HG03064 (cell line): ENCODE measurements around the gene KLHL33.
"Not testable (repeated sequence)": the region's sequence is repeated elsewhere in the genome, so short reads cannot be mapped to it uniquely, and the experiment has no call there.

Experiments
- ATAC-seq: cut with Tn5 transposase; IDR thresholded peaks from one replicate; pipeline ENCODE4 v1.9.1; 2021; ENCODE audit warnings: low read depth; ENCODE audit not compliant: unreplicated experiment

The KLHL33 gene

DNA sequence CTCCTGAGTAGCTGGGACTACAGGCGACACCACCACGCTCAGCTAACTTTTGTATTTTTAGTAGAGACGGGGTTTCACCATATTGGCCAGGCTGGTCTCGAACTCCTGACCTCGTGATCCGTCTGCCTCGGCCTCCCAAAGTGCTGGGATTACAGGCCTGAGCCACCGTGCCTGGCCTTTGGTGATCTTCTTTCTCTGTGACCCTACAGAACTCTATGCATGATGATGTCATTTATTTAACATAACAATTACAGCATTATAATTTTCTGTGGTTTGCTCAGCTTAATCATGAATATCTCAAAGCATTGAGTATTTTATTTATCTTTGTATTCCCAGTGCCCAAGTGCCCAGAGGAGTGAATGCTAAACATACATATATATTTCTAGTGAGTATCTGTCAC lies 16.9 kb upstream of the KLHL33 start:
- ATAC-seq: not testable (repeated sequence)

DNA sequence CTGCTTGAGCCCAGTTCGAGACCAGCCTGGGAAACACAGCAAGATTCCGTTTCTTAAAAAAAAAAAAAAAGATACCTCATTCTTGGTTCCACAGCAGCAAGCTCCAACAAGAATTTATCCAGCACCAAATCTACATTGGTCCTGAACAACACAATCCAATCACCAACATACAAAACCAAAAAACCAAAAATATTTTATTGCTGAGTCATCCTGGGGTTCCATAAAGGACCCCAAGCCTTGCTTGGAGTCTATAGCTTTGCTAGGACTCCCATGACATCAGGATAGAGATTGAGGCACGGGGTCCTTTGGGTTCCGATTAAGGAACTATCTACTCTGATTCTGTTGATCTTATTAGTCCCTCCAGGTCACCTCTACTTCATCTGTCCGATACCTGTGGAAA lies 10.9 kb upstream of the KLHL33 start:
- ATAC-seq: no peak

DNA sequence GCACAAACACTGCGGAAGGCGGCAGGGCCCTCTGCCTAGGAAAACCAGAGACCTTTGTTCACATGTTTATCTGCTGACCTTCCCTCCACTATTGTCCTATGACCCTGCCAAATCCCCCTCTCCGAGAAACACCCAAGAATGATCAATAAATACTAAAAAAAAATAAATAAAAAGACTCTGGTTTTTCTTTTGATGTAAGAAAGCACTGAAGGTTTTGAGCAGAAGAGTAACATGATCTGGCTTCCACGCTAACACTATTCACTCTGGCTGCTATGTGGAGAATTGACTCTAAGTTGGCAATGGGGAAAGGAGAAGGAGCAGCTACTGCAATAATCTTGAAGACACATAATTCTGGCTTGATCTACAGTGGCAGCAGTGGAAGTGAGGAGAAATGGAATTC lies 7.7 kb upstream of the KLHL33 start:
- ATAC-seq: not testable (repeated sequence)

DNA sequence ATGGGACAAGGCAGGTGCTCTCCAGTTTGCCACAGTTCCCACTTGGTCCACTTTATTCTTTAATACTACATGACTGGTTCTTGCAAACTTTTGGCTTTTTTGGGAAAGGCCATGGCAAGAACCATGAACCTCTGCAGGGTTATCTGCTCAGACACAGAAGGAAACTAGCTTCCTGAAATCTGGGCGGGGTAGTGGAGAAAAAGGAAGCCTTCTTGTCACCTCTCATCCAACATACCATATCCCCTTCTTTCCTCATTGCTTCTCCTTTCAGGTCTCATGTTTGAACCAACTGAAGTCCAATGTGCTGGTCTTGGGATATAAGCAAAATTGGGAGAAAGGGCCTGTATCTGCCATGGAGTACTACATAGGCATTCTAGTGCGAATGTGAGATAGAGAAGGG lies 5.5 kb upstream of the KLHL33 start:
- ATAC-seq: no peak

DNA sequence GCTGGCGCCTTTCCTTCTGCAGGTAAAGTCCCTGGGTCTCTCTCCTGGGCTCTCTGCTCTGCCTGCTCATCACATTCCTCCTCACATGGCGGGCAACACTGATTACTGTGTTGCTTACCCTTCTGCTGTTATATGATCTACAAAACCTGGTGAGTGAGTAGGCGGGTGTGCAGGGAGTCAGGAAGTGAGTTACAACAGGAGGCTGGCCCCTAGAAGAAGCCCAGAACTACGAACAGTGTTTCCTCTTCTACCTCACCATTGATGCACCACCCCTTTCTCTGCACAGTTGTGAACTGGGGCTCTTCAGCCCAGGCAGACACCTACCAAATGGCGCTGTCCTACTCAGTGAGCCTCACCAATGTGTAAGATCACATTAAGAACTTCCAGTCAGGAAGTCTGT lies 4.9 kb upstream of the KLHL33 start:
- ATAC-seq: no peak

DNA sequence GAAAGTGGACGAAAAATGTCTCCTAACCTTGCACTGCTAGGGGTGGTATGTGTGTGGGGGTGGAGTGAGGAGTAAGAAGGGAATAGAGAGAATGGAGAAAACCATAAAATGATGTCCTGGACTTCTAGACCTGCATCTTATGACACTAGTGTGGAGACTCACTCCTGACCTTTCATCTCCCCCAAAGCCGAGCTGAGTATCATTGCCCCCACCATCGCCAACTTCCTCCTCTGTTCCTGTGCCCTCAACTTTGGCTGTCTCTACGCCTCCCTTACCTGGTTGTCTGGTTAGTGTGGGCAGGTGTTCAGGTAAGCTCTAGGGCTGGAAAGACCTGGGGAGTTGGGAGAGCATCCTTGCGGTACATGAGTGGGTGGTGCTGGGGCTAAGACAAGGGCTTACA lies 4.5 kb upstream of the KLHL33 start:
- no peak for ATAC-seq

DNA sequence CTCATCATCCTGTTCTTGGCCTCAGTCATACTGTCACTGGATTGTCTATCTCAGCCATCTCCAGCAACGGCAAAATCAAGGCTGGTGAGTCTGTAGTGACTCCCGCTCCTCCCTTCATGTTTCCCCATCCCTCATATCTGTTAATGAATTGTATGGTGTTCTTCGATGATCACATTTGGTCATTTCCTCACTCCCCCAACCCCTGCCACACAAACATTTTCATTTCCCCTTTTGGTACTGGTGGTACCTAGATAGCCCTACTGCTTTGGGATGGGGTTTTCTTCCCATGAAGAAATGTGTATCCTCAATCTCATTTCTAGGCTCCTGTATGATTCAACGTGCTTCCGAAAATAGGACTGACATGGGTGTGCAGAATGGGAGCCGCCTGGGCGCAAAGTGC lies 2.7 kb upstream of the KLHL33 start:
- ATAC-seq: no peak

DNA sequence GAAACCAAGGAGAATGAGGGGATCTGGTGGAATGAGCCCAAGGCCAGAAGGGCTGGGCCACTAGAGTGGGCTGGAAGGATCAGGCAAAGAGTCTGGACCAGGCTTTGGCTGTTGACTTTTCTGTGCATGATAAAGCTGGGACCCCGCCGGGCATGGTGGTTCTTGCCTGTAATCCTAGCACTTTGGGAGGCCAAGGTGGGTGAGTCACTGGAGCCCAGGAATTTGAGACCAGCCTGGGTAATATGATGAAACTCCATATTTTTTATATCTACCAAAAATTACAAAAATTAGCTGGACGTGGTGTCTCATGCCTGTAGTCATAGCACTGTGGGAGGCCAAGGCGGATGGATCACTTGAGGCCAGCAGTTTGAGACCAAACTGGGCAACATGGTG lies 393 bp upstream of the KLHL33 start:
- ATAC-seq: no peak

DNA sequence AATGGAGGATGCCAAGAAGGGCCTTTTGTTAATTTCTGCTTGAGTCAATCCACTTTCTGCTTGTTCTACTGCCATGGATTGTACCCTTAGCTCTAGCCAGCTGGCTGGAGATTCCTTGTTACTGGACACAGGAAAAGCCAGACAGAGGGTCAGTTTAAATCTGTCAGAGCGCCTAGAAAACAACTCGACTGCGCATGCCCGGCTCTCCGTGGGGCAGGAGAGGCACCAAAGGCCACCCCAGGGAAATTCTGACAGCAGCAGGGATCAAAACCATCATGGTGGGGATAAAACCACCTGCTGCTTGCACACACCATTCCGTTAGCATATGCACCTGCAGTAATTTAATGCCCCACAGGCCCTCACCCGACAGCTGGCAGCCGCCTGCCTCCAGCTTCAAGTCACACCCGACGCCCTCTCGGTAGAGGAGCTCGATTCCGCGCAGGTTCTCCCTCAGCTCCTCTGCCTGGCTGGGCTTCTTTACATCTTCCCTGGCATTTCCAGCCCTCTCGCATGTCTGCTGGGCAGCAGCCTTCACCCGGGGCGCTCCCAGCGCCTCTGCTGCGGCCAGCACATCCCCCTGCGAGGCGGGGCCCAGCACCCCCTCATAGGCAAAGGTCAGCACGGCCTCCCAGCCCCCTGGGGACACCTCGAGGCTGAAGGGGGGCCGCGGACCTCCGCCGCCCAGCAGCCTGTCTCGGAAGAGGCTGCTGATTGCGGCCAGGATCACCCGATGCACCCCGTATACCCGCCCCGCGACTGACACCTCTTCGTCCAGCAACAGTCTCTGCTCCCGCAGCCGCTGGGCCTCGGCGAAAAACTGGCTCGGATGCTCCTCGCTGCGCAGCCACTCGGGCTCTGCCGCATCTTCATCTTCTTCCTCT lies 1.0 kb downstream of the KLHL33 start:
- no peak for ATAC-seq

DNA sequence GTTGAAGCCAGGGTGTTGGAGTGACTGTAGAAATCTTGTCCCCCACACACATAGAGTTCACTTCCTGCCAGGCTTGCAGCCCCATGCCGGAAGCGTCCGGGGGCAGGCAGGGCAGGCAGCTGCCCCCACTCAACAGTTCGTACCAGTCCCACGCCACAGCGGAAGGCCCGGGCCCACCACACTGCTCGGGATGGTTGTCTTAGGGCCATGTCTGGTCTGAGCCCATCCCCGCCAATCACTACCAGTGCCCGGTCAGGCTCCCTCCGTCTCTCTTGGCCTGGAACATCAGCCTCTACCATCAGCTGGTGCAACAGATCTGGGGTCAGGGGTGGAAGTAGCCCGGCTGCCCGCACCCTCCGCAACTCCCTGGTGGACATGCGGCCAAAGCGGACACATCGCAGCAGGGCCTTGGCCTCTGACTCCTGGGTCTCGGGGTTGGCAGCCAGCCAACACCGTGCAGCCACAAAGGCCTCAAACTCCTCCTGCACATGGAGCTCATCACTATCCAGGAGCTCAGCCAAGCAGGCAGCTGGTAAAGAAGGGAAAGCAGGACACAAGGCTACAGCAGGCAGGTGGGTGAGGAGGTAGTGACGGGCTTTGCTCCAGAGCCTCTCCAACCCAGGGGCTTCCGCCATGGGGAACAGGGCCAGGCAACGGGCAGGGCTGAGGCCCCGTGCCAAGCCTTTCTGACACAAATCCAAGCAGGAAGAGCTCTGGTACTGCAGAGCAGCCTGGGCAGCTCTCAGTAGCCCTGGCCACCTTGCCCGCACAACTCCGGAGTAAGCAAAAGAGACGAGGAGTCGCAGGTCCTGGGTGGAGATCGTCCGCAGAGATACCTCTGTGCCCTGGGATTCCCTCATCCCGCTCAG lies 5.9 kb downstream of the KLHL33 start:
- ATAC-seq: no peak

DNA sequence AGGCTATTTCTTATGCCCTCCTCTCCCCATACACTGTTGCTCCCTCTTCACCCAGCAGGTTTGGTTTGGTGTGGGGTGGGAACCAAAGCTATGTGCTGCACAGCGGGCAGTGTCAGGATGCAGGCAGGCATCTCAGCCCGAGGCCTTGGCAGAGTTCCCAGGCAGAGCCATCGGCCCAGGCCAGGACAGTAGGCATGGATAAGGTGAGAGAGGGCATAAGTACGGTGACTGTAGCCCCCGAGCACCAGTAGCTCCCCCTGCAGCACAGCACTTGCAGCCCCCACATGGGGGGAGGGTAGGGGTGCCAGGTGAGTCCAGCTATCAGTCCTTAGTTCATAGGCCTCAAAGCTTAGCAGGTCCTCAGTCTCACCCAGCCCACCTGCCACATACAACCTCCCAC lies 7.2 kb downstream of the KLHL33 start:
- no peak for ATAC-seq

DNA sequence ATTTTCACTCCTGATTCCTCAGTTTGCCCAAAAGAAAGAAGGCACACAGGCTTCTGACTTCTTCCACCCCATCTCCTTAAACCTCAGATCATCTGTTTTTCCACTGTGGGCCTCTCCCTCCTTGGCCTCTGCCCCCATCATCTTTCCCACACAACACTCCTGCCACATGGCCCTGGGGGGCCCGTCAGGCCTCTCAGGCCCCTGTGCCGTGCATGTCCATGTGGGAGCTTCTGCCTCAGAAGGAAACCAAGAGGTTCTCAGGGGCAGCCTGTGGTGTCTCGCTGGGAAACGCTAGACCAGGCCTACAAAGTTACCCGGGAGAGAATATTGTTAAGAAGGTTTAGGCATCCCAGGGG lies 8.0 kb downstream of the KLHL33 start:
- ATAC-seq: peak; percentile 14

DNA sequence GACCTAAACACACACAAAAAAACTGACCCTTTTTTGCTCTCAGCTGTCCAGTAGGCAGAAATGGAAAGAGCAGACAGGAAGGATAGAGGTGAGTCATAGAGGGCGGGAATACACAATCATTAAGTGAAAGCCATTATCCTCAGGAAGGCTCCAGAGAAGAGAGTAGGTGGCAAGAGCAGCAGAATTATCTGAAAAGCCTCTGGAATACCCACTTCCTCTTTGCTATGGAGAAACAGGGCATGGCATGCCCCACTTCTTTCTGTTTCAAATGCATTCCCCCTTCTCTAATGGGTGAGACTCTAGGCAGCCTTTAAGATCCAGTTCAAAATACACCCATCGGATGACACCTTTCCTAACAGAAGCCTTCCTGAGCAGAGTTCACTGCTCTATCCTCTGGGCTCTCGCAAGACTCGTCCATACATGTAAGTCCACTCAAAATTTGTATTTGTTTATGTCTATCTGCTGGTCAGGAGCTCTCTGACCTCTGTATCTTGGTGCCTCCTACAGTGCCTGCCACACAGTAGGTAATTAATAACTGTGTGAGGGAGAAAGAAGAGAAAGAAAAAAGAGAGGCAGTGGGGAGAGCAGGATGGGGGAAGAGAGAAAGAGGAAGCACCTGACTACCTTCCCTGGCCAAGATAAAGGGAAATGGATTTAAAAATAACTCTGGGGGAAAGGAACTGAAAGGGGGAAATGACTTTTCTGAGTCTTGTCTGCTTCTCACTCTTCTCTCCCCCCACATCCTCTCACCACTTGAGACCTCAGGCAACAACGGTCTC lies 8.5 kb downstream of the KLHL33 start:
- ATAC-seq: peak; percentile 53

DNA sequence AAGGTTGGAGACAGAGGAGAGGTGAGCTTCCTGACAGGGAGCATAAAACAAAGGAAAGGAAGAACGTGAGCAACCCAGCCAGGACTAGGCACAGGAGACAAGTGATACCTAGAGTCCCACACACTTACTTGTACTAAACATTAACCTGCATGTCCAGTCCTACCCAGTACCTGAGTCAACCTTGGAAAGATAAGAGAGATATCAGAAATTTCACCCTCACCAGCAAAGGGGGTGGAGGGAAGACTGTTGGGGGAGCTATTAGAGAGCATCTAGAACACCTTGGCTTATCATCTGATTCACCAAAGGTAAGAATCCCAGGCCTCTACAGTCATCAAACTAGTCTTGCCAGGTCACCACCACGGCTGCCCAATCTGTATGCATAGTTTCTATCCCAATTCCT lies 11.1 kb downstream of the KLHL33 start:
- no peak for ATAC-seq

DNA sequence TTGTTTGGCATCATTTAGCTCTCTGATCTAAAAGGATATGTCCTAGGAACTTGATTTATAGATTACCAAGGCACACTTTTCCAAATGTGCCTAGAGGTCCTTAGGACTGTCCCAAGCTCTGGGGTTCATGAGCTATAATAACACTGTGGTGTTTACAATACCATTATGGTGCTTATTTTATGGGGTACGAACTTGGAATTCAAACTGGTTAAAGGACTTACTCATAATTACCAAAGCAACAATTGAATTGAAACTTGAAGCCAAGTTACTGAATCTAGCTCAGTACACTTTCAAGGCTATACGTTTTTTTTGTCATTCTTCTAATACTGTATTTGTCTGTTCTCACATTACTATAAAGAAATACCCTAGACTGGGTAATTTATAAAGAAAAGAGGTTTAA lies 13.1 kb downstream of the KLHL33 start:
- ATAC-seq: no peak

DNA sequence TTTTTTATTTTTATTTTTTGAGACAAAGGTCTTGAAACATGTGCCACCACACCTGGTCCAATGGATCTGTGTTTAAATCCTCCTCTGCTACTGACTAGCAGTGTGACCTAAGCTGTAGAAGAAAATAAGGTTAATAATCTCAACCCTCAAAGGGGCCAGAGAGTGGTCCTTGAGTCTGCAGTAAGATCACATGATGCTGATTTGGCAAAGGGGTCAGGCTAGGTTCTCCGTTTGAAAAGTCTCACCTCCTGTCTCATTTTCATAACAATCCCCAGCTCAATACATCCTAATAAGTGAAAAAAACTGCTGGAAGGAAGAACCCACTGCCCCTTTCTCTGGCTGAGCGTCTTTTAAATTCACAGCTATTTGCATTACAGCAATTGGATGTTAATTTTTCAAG lies 14.7 kb downstream of the KLHL33 start:
- no peak for ATAC-seq

DNA sequence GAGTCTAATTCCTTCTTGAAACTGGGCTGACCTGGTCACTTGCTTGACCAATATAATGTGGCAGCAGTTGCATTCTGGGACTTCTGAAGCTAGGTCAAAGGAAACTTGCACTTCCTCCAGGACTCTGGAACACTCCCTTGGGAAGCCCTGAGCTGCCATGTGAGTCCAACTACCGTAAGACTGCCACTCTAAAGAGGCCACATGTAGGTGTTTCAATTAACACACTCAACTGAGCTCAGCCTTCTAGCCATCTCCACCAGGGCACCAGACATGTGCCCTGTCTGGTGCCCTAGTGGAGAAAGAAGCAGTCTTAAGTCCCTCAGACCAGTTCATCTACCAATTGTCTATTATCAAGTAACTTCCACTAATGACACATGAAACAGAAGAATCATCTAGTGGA lies 16.5 kb downstream of the KLHL33 start:
- ATAC-seq: no peak

DNA sequence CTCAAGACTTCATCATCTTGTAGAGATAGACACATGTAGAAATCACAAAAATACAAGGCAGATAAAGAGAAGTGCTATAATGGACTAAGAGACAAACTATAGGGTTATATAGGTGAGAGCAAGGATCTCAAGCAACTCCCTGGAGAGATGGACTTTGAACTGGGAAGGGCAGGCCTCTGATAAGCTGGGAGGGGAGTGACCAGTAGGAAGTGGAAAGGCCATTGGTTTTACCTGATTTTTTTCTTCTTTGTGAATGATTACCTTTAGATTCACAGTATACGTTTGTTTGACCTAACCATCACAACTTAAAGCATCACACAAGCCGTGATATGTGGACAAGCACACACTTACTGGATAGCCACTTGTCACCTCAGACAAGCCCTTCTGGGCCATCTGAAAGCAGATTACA lies 17.5 kb downstream of the KLHL33 start:
- ATAC-seq: no peak

DNA sequence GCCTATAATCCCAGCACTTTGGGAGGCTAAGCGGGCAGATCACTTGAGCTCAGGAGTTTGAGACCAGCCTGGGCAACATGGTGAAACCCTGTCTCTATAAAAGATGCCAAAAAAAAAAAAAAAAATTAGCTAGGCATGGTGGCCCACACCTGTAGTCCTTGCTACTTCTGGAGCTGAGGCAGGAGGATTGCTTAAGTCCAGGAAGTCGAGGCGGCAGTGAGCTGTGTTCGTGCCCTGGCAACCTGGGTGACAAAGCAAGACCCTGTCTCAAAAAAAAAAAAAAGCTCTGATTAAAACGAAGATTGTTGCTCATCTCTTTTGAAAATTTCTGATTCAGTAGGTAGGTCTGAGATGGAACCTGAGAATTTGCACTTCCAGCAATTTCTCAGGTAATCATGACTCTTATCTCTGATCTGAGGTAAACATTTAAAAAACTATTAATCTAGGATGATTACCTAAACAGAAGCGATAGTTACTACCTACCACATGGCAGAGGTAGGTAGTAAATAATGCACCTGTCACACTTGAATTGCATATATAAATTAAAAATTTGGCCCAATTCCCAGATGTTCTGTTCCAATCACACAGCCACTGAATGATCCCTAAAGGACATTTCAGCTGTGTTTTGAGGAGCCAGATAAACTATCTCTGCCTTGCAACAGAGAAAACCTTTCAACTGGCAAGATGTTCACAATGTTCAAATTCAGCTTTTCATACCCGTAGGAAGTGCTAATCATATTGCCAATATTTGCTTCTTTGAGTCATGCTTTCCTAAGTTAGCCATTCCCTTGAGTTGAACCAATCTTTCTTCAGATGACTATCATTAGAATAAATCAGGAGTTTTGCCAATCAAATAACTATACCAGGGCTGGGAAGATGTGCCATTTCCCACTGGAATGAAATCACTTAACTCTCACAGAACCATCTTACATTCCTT lies 18.4 kb downstream of the KLHL33 start:
- no peak for ATAC-seq

DNA sequence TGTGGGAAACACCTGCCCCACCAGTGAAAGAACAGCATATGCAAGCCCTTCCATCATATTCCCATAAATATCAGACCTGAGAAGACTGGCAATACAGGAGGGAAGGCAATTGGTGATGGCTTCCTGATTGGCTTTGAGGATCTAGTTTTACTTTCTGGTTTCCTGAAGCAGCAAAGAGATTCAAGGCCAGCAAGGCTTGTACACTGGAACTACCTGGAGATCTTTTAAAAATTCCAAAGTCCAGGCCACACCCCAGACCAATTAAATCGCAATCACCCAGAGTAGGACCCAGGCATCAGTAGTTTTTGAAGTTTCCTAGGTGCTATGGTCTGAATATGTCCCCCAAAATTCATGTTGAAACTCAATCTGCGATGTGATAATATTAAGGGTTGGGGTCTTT lies 19.7 kb downstream of the KLHL33 start:
- no peak for ATAC-seq
